ENCODE measurements around the gene HS6ST1.

DNA sequence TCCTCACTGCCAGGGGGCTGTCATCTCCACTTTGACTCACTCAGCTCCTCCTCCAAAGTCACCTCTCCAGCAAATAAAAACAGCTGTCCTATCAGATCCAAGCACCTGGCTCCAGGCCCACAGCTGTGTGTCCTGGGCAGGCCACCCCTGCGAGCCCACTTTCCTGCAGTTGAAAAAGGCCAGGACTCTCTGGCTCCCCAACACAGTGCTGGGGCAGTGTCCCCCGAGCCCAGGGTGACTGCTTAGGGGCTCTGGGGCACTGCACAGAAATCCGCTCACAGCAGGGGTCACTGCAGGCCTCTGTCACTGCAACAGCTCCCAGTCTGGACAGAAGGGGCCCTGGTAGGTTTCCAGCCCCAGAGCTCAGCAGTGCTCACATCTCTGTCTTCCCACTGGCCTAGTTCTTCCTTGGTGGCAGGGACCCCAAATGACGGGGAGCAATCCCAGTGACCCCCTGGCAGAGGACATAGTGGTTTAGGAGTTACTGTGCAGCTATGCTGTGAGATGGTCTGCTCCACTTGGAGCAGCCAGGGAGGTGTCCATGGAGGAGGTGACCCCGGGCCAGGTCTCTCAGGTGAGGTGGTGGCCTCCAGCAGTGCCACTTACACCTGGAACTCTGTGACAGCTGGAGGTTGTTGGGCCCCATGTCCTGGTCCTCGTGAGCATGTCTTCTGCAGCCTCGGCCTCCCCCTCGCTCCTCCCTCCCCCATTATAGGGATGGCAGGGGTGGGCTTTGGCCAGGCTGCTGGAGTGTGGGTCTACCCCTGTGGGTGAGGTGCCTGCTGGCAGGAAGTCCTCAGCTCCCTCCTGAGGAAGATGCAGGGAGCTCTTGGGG, 35.5 kb downstream of the HS6ST1 start:
- TF ChIP-seq POLR2A (IDR thresholded peaks at IDR 0.05): no peak
- TF ChIP-seq, protein P1, sequence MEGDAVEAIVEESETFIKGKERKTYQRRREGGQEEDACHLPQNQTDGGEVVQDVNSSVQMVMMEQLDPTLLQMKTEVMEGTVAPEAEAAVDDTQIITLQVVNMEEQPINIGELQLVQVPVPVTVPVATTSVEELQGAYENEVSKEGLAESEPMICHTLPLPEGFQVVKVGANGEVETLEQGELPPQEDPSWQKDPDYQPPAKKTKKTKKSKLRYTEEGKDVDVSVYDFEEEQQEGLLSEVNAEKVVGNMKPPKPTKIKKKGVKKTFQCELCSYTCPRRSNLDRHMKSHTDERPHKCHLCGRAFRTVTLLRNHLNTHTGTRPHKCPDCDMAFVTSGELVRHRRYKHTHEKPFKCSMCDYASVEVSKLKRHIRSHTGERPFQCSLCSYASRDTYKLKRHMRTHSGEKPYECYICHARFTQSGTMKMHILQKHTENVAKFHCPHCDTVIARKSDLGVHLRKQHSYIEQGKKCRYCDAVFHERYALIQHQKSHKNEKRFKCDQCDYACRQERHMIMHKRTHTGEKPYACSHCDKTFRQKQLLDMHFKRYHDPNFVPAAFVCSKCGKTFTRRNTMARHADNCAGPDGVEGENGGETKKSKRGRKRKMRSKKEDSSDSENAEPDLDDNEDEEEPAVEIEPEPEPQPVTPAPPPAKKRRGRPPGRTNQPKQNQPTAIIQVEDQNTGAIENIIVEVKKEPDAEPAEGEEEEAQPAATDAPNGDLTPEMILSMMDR (IDR thresholded peaks at IDR 0.05): no peak

All from adrenal gland (tissue), 5 donors.